Dendritic cell treated with granulocyte-macrophage colony-stimulating factor and Interleukin-4, amounts not matched to agents 40 ng/mL and 50 ng/mL, for 4 days (primary cell): Measurements from ENCODE around the gene RRP12.

Experiments
- H3K27ac Mint-ChIP-seq: one replicate; pipeline ENCODE4 v1.8.0; 2022; ENCODE audit warnings: mild to moderate bottlenecking, mixed read lengths
- H3K27me3 Mint-ChIP-seq: one replicate; pipeline ENCODE4 v1.8.0; 2022; ENCODE audit warnings: mild to moderate bottlenecking, mixed read lengths
- H3K36me3 Mint-ChIP-seq: one replicate; pipeline ENCODE4 v1.8.0; 2022; ENCODE audit warnings: low read depth, mixed read lengths
- H3K4me1 Mint-ChIP-seq: one replicate; pipeline ENCODE4 v1.8.0; 2022; ENCODE audit warnings: low read depth, mixed read lengths
- H3K4me3 Mint-ChIP-seq: one replicate; pipeline ENCODE4 v1.8.0; 2022; ENCODE audit warnings: mild to moderate bottlenecking, moderate library complexity, mixed read lengths
- H3K9me3 Mint-ChIP-seq: one replicate; pipeline ENCODE4 v1.8.0; 2022; ENCODE audit warnings: mixed read lengths
- intact Hi-C: fragments of 100-400 bp; cut with micrococcal nuclease; formaldehyde crosslinking; loops from one replicate; pipeline ENCODE4 v1.15.0; 2022

The RRP12 gene

GRCh38 chr10:97400665-97401454 is at the start of gene RRP12:
RRP12 (minus strand) TSS chr10:97401340; CDS start chr10:97401231, 109 bp downstream.
- Mint-ChIP-seq H3K4me1 (peaks cover 34% of the 10 kb centered on the region), H3K27me3 (no peaks in the 10 kb centered on the region)

GRCh38 chr10:97450828-97451227 is 49.7 kb upstream of the RRP12 start:
- intact Hi-C loops, result no loop called here
- H3K27me3 Mint-ChIP-seq, result no peaks in the 10 kb centered on the region
- H3K27ac Mint-ChIP-seq, result no peak overlapping the region
- H3K9me3 Mint-ChIP-seq, result no peaks in the 10 kb centered on the region
- peaks cover 19% of the 10 kb centered on the region for H3K4me1 Mint-ChIP-seq
- H3K36me3 Mint-ChIP-seq, result peaks cover 60% of the 10 kb centered on the region
- H3K4me3 Mint-ChIP-seq, result no peak overlapping the region

More at GRCh38 chr10:97400665-97401454, at the start of gene RRP12:
- Mint-ChIP-seq H3K27ac (peak within 1 kb of the TSS; percentile 98), H3K36me3 (peaks cover 23% of the 10 kb centered on the region), H3K4me3 (peak within 1 kb of the TSS; percentile 94), H3K9me3 (no peaks in the 10 kb centered on the region)
- intact Hi-C loops, result loop anchor here (10.0 kb wide), 2 partner anchors 66 to 94 kb away; partner anchors contain the start of genes FRAT2, MMS19 and UBTD1

- peaks cover 34% of the 10 kb centered on the region for H3K4me1 Mint-ChIP-seq
- H3K27ac Mint-ChIP-seq, result peak within 1 kb of the TSS; percentile 85
- H3K4me3 Mint-ChIP-seq, result peak within 1 kb of the TSS; percentile 98
- H3K36me3 Mint-ChIP-seq, result peaks cover 52% of the 10 kb centered on the region
- no peaks in the 10 kb centered on the region for H3K27me3 Mint-ChIP-seq
- intact Hi-C loops, result loop anchor here (1.0 to 5.0 kb wide), 2 partner anchors 39 to 51 kb away; partner anchors contain the start of genes MMS19 and UBTD1
- no peaks in the 10 kb centered on the region for H3K9me3 Mint-ChIP-seq
Measured at GRCh38 chr10:97445722-97446639, 44.8 kb upstream of the RRP12 start, which contains the start of the genes EXOSC1 and ZDHHC16. EXOSC1 (minus strand) TSS chr10:97446006; CDS start chr10:97445985, 21 bp downstream. ZDHHC16 (plus strand) TSS chr10:97446175; CDS start chr10:97451676, 5,501 bp downstream.

- peak overlapping the region; percentile 98 for H3K4me3 Mint-ChIP-seq
- intact Hi-C loops, result loop anchor here (5.0 kb wide), 1 partner anchor 52 kb away; the partner anchor contains the start of genes MMS19 and UBTD1
- H3K4me1 Mint-ChIP-seq, result peaks cover 34% of the 10 kb centered on the region
- no peaks in the 10 kb centered on the region for H3K27me3 Mint-ChIP-seq
- H3K36me3 Mint-ChIP-seq, result peaks cover 52% of the 10 kb centered on the region
- H3K9me3 Mint-ChIP-seq, result no peaks in the 10 kb centered on the region
- peak overlapping the region; percentile 85 for H3K27ac Mint-ChIP-seq
Measured at GRCh38 chr10:97445357-97445721, 44.2 kb upstream of the RRP12 start.

GRCh38 chr10:97444212-97444611 is 43.1 kb upstream of the RRP12 start:
- Mint-ChIP-seq H3K4me1 (peaks cover 37% of the 10 kb centered on the region), H3K27ac (no peak overlapping the region)

GRCh38 chr10:97442277-97442676 is 41.1 kb upstream of the RRP12 start:
- no peaks in the 10 kb centered on the region for H3K27me3 Mint-ChIP-seq
- no peaks in the 10 kb centered on the region for H3K9me3 Mint-ChIP-seq
- H3K4me3 Mint-ChIP-seq, result no peak overlapping the region
- intact Hi-C loops, result no loop called here
- H3K36me3 Mint-ChIP-seq, result peaks cover 78% of the 10 kb centered on the region
- H3K27ac Mint-ChIP-seq, result no peak overlapping the region
- peaks cover 33% of the 10 kb centered on the region for H3K4me1 Mint-ChIP-seq

More at GRCh38 chr10:97444212-97444611, 43.1 kb upstream of the RRP12 start:
- intact Hi-C loops, result no loop called here
- no peaks in the 10 kb centered on the region for H3K9me3 Mint-ChIP-seq
- H3K36me3 Mint-ChIP-seq, result peaks cover 59% of the 10 kb centered on the region
- no peaks in the 10 kb centered on the region for H3K27me3 Mint-ChIP-seq
- H3K4me3 Mint-ChIP-seq, result no peak overlapping the region

GRCh38 chr10:97435211-97435610 is 34.1 kb upstream of the RRP12 start:
- intact Hi-C loops, result no loop called here
- no peak overlapping the region for H3K27ac Mint-ChIP-seq
- no peaks in the 10 kb centered on the region for H3K27me3 Mint-ChIP-seq
- no peak overlapping the region for H3K4me3 Mint-ChIP-seq
- H3K9me3 Mint-ChIP-seq, result no peaks in the 10 kb centered on the region
- H3K36me3 Mint-ChIP-seq, result peaks cover 91% of the 10 kb centered on the region
- peaks cover 8% of the 10 kb centered on the region for H3K4me1 Mint-ChIP-seq

- Mint-ChIP-seq H3K36me3 (peaks cover 91% of the 10 kb centered on the region), H3K4me3 (no peak overlapping the region), H3K27me3 (no peaks in the 10 kb centered on the region), H3K4me1 (peaks cover 8% of the 10 kb centered on the region), H3K9me3 (no peaks in the 10 kb centered on the region), H3K27ac (no peak overlapping the region)
- intact Hi-C loops, result no loop called here
Measured at GRCh38 chr10:97434557-97434956, 33.4 kb upstream of the RRP12 start.

- Mint-ChIP-seq H3K27me3 (no peaks in the 10 kb centered on the region), H3K27ac (no peak overlapping the region), H3K4me3 (no peak overlapping the region), H3K36me3 (peaks cover 91% of the 10 kb centered on the region), H3K4me1 (peaks cover 4% of the 10 kb centered on the region), H3K9me3 (no peaks in the 10 kb centered on the region)
- intact Hi-C loops, result no loop called here
Measured at GRCh38 chr10:97434055-97434454, 32.9 kb upstream of the RRP12 start.

- H3K9me3 Mint-ChIP-seq, result no peaks in the 10 kb centered on the region
- H3K36me3 Mint-ChIP-seq, result peaks cover 54% of the 10 kb centered on the region
- peak overlapping the region; percentile 46 for H3K4me3 Mint-ChIP-seq
- H3K4me1 Mint-ChIP-seq, result peaks cover 29% of the 10 kb centered on the region
- no peaks in the 10 kb centered on the region for H3K27me3 Mint-ChIP-seq
- intact Hi-C loops, result loop anchor here (5.0 kb wide), 1 partner anchor 69 kb away; the partner anchor contains the start of genes MMS19 and UBTD1
- peak overlapping the region; percentile 76 for H3K27ac Mint-ChIP-seq
Measured at GRCh38 chr10:97428572-97428981, 27.4 kb upstream of the RRP12 start.

GRCh38 chr10:97427571-97428179 is 26.5 kb upstream of the RRP12 start:
- Mint-ChIP-seq H3K4me1 (peaks cover 38% of the 10 kb centered on the region), H3K36me3 (peaks cover 48% of the 10 kb centered on the region), H3K27me3 (no peaks in the 10 kb centered on the region), H3K4me3 (peak overlapping the region; percentile 84), H3K27ac (peak overlapping the region; percentile 83), H3K9me3 (no peaks in the 10 kb centered on the region)
- intact Hi-C loops, result loop anchor here (5.0 kb wide), 1 partner anchor 70 kb away; the partner anchor contains the start of genes MMS19 and UBTD1

- peak overlapping the region; percentile 83 for H3K27ac Mint-ChIP-seq
- peak overlapping the region; percentile 84 for H3K4me3 Mint-ChIP-seq
- peaks cover 38% of the 10 kb centered on the region for H3K4me1 Mint-ChIP-seq
- intact Hi-C loops, result loop anchor here (5.0 kb wide), 1 partner anchor 70 kb away; the partner anchor contains the start of genes MMS19 and UBTD1
- peaks cover 43% of the 10 kb centered on the region for H3K36me3 Mint-ChIP-seq
- no peaks in the 10 kb centered on the region for H3K9me3 Mint-ChIP-seq
- no peaks in the 10 kb centered on the region for H3K27me3 Mint-ChIP-seq
Measured at GRCh38 chr10:97426776-97427570, 25.8 kb upstream of the RRP12 start.
